Right cardiac atrium (tissue), 5 donors: ENCODE results near the gene ZSWIM5. TPM values are rescaled to one million over a fixed set of nuclear protein-coding genes. Genes with fewer than 3 reads are reported as not detected.
"Not testable (repeated sequence)": the region's sequence is repeated elsewhere in the genome, so short reads cannot be mapped to it uniquely, and the experiment has no call there.

Experiments
- ATAC-seq, 2 donors: fragments of 200-7000 bp; cut with Tn5 transposase; one replicate each; pipeline versions ENCODE4 v1.8.0 to v1.9.1; 2020; ENCODE audit warnings: moderate library complexity in 2 of 2, mild to moderate bottlenecking in 1 of 2
- DNase-seq, 3 donors: peaks; one replicate each; pipeline ENCODE4 v3.0.0-alpha.2; 2020
- H3K27ac ChIP-seq: one replicate; pipeline ENCODE4 v1.5.1; 2013; ENCODE audit warnings: mild to moderate bottlenecking, low read length, control low read depth, moderate library complexity
- H3K27me3 ChIP-seq: one replicate; pipeline ENCODE4 v1.6.1; 2013; ENCODE audit not compliant: control insufficient read depth, insufficient read depth
- H3K4me1 ChIP-seq: one replicate; pipeline ENCODE4 v1.6.1; 2013; ENCODE audit warnings: low read length; ENCODE audit not compliant: control insufficient read depth, insufficient read depth
- H3K4me3 ChIP-seq: one replicate; pipeline ENCODE4 v1.5.1; 2013; ENCODE audit warnings: low read length, control low read depth
- H3K9me3 ChIP-seq: one replicate; pipeline ENCODE4 v1.6.1; 2013; ENCODE audit warnings: low read length; ENCODE audit not compliant: control insufficient read depth
- whole genome bisulfite sequencing: extraction: QIAGEN DNeasy Blood & Tissue Kit; methylation state at CpG from one replicate; pipeline ENCODE4 v1.1.7; 2013; 5-methylcytosine and 5-hydroxymethylcytosine counted together
- intact Hi-C, 4 donors: fragments of 100-400 bp; cut with DNase I; formaldehyde crosslinking; loops; one replicate each; pipeline versions ENCODE4 v1.11.0 to v1.14.0; 2022 to 2023
- polyA plus RNA-seq: library from polyadenylated mRNA; stranded (reverse); fragments of 200-250 nt; gene quantifications from one replicate; pipeline ENCODE4 v1.2.3, GENCODE V29; 2013
- total RNA-seq, 4 donors: library from RNA; stranded (reverse); fragmentation: NEBNext Ultra II Directional; extraction: Animal tissue kit (Norgen Biotek cat#: 25700); gene quantifications; one replicate each; pipeline ENCODE4 v1.2.1, GENCODE V29; 2021
- donor health status: healthy with polysubstance abuse.
- donor health status: DM: no; HTN: yes; CAD: no.
- donor health status: DM: no; HTN: no; CAD: no.
- donor health status: DM: no; HTN: yes; CAD: no; lungs with severe emphysema.
- donor health status: DM: yes; HTN: yes; CAD: no.

ZSWIM5 gene
- total and polyA plus RNA-seq, 5 donors: 0.68 to 2.2 (median 1.8) TPM

GRCh38 chr1:45009296-45009865 is 197.0 kb downstream of the ZSWIM5 start:
- no peaks in the 10 kb centered on the region for H3K27me3 ChIP-seq
- ATAC-seq: no peak
- no peak overlapping the region for H3K4me3 ChIP-seq
- no peak for DNase-seq
- no peaks in the 10 kb centered on the region for H3K9me3 ChIP-seq
- WGBS: 91% methylated on average over 11 of the region's 11 CpGs
- peaks cover 9% of the 10 kb centered on the region for H3K4me1 ChIP-seq
- intact Hi-C loops: loop anchor here in 1 of 4 donors (10.0 kb wide), 1 partner anchor 175 kb away; no protein-coding TSS in a partner anchor
- H3K27ac ChIP-seq: no peak overlapping the region

GRCh38 chr1:45008516-45008915 is 197.9 kb downstream of the ZSWIM5 start:
- H3K4me3 ChIP-seq: no peak overlapping the region
- WGBS: 93% methylated on average over 12 of the region's 12 CpGs
- no peak for DNase-seq
- no peaks in the 10 kb centered on the region for H3K9me3 ChIP-seq
- peaks cover 9% of the 10 kb centered on the region for H3K4me1 ChIP-seq
- no peak for ATAC-seq
- intact Hi-C loops: loop anchor here in 1 of 4 donors (10.0 kb wide), 1 partner anchor 174 kb away; no protein-coding TSS in a partner anchor
- H3K27ac ChIP-seq: no peak overlapping the region
- H3K27me3 ChIP-seq: no peaks in the 10 kb centered on the region

- no peak overlapping the region for H3K27ac ChIP-seq
- ATAC-seq: no peak
- WGBS: 86% methylated on average over 3 of the region's 3 CpGs
- no peak for DNase-seq
- peaks cover 9% of the 10 kb centered on the region for H3K4me1 ChIP-seq
- H3K9me3 ChIP-seq: no peaks in the 10 kb centered on the region
- H3K4me3 ChIP-seq: no peak overlapping the region
- H3K27me3 ChIP-seq: no peaks in the 10 kb centered on the region
- intact Hi-C loops: loop anchor here in 1 of 4 donors (10.0 kb wide), 1 partner anchor 173 kb away; no protein-coding TSS in a partner anchor
Observed at GRCh38 chr1:45008076-45008475, 198.3 kb downstream of the ZSWIM5 start.

- ATAC-seq (no peak), DNase-seq (no peak)
- intact Hi-C loops: loop anchor here in 1 of 4 donors (10.0 kb wide), 1 partner anchor 173 kb away; no protein-coding TSS in a partner anchor
- Histone ChIP-seq H3K27me3 (no peaks in the 10 kb centered on the region), H3K4me3 (no peak overlapping the region), H3K4me1 (peaks cover 9% of the 10 kb centered on the region), H3K9me3 (no peaks in the 10 kb centered on the region), H3K27ac (no peak overlapping the region)
- WGBS: 82% methylated on average over 11 of the region's 11 CpGs
Observed at GRCh38 chr1:45007311-45007710, 199.1 kb downstream of the ZSWIM5 start.

GRCh38 chr1:45005761-45006160 is 200.6 kb downstream of the ZSWIM5 start:
- no peak overlapping the region for H3K27ac ChIP-seq
- intact Hi-C loops: loop anchor here in 1 of 4 donors (10.0 kb wide), 1 partner anchor 171 kb away; no protein-coding TSS in a partner anchor
- H3K9me3 ChIP-seq: no peaks in the 10 kb centered on the region
- H3K4me1 ChIP-seq: peaks cover 6% of the 10 kb centered on the region
- ATAC-seq (no peak), DNase-seq (no peak)
- H3K4me3 ChIP-seq: no peak overlapping the region
- H3K27me3 ChIP-seq: no peaks in the 10 kb centered on the region
- 89% methylated on average over 6 of the region's 6 CpGs for WGBS

- Histone ChIP-seq H3K4me3 (no peak overlapping the region), H3K27ac (no peak overlapping the region), H3K9me3 (no peaks in the 10 kb centered on the region), H3K27me3 (no peaks in the 10 kb centered on the region), H3K4me1 (peaks cover under 1% of the 10 kb centered on the region)
- DNase-seq (no peak), ATAC-seq (no peak)
- intact Hi-C loops: loop anchor here in 1 of 4 donors (10.0 kb wide), 1 partner anchor 170 kb away; no protein-coding TSS in a partner anchor
- 82% methylated on average over 7 of the region's 7 CpGs for WGBS
Observed at GRCh38 chr1:45004281-45004920, 202.0 kb downstream of the ZSWIM5 start.

- intact Hi-C loops: loop anchor here in 1 of 4 donors (10.0 kb wide), 1 partner anchor 169 kb away; no protein-coding TSS in a partner anchor
- Histone ChIP-seq H3K27ac (no peak overlapping the region), H3K27me3 (no peaks in the 10 kb centered on the region), H3K4me1 (no peaks in the 10 kb centered on the region), H3K4me3 (no peak overlapping the region), H3K9me3 (no peaks in the 10 kb centered on the region)
- no peak for DNase-seq
- no peak for ATAC-seq
- 90% methylated on average over 14 of the region's 14 CpGs for WGBS
Observed at GRCh38 chr1:45003741-45004140, 202.7 kb downstream of the ZSWIM5 start.

- Histone ChIP-seq H3K9me3 (no peaks in the 10 kb centered on the region), H3K4me1 (no peaks in the 10 kb centered on the region), H3K4me3 (no peak overlapping the region), H3K27me3 (no peaks in the 10 kb centered on the region), H3K27ac (no peak overlapping the region)
- intact Hi-C loops: loop anchor here in 1 of 4 donors (10.0 kb wide), 1 partner anchor 168 kb away; no protein-coding TSS in a partner anchor
- ATAC-seq (no peak), DNase-seq (no peak)
- WGBS: 91% methylated on average over 17 of the region's 17 CpGs
Observed at GRCh38 chr1:45002650-45003645, 203.5 kb downstream of the ZSWIM5 start.

GRCh38 chr1:45001576-45001975 is 204.8 kb downstream of the ZSWIM5 start:
- H3K27ac ChIP-seq: not testable (repeated sequence)
- 85% methylated on average over 8 of the region's 8 CpGs for WGBS
- intact Hi-C loops: loop anchor here in 1 of 4 donors (10.0 kb wide), 1 partner anchor 167 kb away; no protein-coding TSS in a partner anchor

GRCh38 chr1:45001011-45001481 is 205.4 kb downstream of the ZSWIM5 start:
- Histone ChIP-seq H3K4me1 (no peaks in the 10 kb centered on the region), H3K27me3 (no peaks in the 10 kb centered on the region), H3K27ac (no peak overlapping the region), H3K4me3 (no peak overlapping the region), H3K9me3 (no peaks in the 10 kb centered on the region)
- DNase-seq (peak in 1 of 3 donors; percentile 65), ATAC-seq (peak; percentile 60 to 61)
- 66% methylated on average over 7 of the region's 7 CpGs for whole genome bisulfite sequencing
- intact Hi-C loops: loop anchor here in 1 of 4 donors (10.0 kb wide), 1 partner anchor 166 kb away; no protein-coding TSS in a partner anchor

More at GRCh38 chr1:45001576-45001975, 204.8 kb downstream of the ZSWIM5 start:
- H3K9me3 ChIP-seq, ATAC-seq, DNase-seq, H3K27me3 ChIP-seq, H3K4me3 ChIP-seq, H3K4me1 ChIP-seq: not testable (repeated sequence)
